A549 (cell line): ENCODE results near the gene CECR2. TPM values are rescaled to one million over a fixed set of nuclear protein-coding genes. Genes with fewer than 3 reads are reported as not detected.
"Not testable (repeated sequence)": the region's sequence is repeated elsewhere in the genome, so short reads cannot be mapped to it uniquely, and the experiment has no call there.

Experiments
- ATAC-seq, 2 experiments: fragments of 200-7000 bp in 1 of 2; fragments of >200 bp in 1 of 2; cut with Nextera tagmentation in 1 of 2; cut with Tn5 transposase in 1 of 2; 3 replicates each; pipeline versions ENCODE4 v1.8.0 to v1.9.1; 2018 to 2020; ENCODE audit warnings: mild to moderate bottlenecking in 1 of 2, moderate library complexity in 1 of 2
- CTCF ChIA-PET: fragments of 300-600 bp; sonication (Branson Sonifier 250); formaldehyde crosslinking; extraction: SDS; loops from one replicate; lab custom pipeline; 2021; ENCODE audit warnings: antibody characterized with exemption, inconsistent platforms; lab: Yijun Ruan, JAX
- POLR2A ChIA-PET: fragments of 350-600 bp; formaldehyde crosslinking; extraction: SDS; loops from one replicate; lab custom pipeline; 2021; ENCODE audit warnings: antibody characterized with exemption, inconsistent platforms; lab: Yijun Ruan, JAX
- DNase-seq, 2 experiments: peaks; one replicate each; pipeline versions ENCODE4 v3.0.0 to v3.0.0-alpha.2; 2011 to 2016; ENCODE audit warnings: low read depth in 1 of 2, low spot score in 1 of 2
- FAIRE-seq: peaks from 2 replicates; lab custom pipeline; 2011; peaks lifted over from hg19 to GRCh38; lab: Jason Lieb, UNC
- H3K27ac ChIP-seq, 2 experiments: fragments of >200 bp; sonication (Bioruptor Twin); formaldehyde crosslinking; 3 replicates each; pipeline ENCODE4 v1.5.1; 2016 to 2017
- H3K4me1 ChIP-seq: fragments of >200 bp; sonication (Bioruptor Twin); formaldehyde crosslinking; 3 replicates; pipeline ENCODE4 v1.6.1; 2016
- H3K4me2 ChIP-seq: fragments of >200 bp; sonication (Bioruptor Twin); formaldehyde crosslinking; 3 replicates; pipeline ENCODE4 v1.6.1; 2016
- H3K4me3 ChIP-seq: fragments of >200 bp; sonication (Bioruptor Twin); formaldehyde crosslinking; 3 replicates; pipeline ENCODE4 v1.5.1; 2016
- H3K9me3 ChIP-seq: fragments of >200 bp; sonication (Bioruptor Twin); formaldehyde crosslinking; 3 replicates; pipeline ENCODE4 v1.6.1; 2016
- CHD2 ChIP-seq: fragments of 150-350 bp; IDR thresholded peaks from 2 replicates; pipeline ENCODE4 v1.6.1; 2014; ENCODE audit warnings: low read length; ENCODE audit not compliant: partially characterized antibody
- EP300 ChIP-seq, 2 experiments: fragments of >200 bp; sonication (Bioruptor Twin); formaldehyde crosslinking; IDR thresholded peaks; 2 replicates in 1 of 2; 3 replicates in 1 of 2; pipeline ENCODE4 v1.6.1; 2016 to 2017
- ESRRA ChIP-seq: fragments of 150-350 bp; IDR thresholded peaks from 2 replicates; pipeline ENCODE4 v1.6.1; 2014; ENCODE audit warnings: mild to moderate bottlenecking, low read length, borderline replicate concordance
- FOSL2 ChIP-seq, 2 experiments: fragments of 450-650 bp in 1 of 2; fragments of >200 bp in 1 of 2; sonication (Bioruptor Twin) in 1 of 2; formaldehyde crosslinking; IDR thresholded peaks; 2 replicates each; pipeline versions ENCODE4 v1.5.0 to v1.6.1; 2016 to 2020; ENCODE audit warnings: mild to moderate bottlenecking in 1 of 2, moderate library complexity in 1 of 2
- HOXB5 ChIP-seq: fragments of 250-450 bp; sonication (Bioruptor Pico); IDR thresholded peaks from 2 replicates; pipeline ENCODE4 v1.5.0; 2020; ENCODE audit warnings: mild to moderate bottlenecking, moderate library complexity
- JUN ChIP-seq, 2 experiments: fragments of >200 bp; sonication (Bioruptor Twin); formaldehyde crosslinking; IDR thresholded peaks; 2 replicates in 1 of 2; 3 replicates in 1 of 2; pipeline ENCODE4 v1.6.1; 2016 to 2017
- KDM1A ChIP-seq: fragments of 200-600 bp; sonication (generic); IDR thresholded peaks from 2 replicates; pipeline ENCODE4 v1.6.1; 2016; ENCODE audit warnings: low read depth, mild to moderate bottlenecking
- KDM5A ChIP-seq: fragments of 200-600 bp; sonication (generic); IDR thresholded peaks from 2 replicates; pipeline ENCODE4 v1.6.1; 2016; ENCODE audit warnings: antibody characterized with exemption, mild to moderate bottlenecking
- MAZ ChIP-seq: fragments of 150-350 bp; IDR thresholded peaks from 2 replicates; pipeline ENCODE4 v1.6.1; 2014; ENCODE audit warnings: antibody characterized with exemption, low read depth, low read length, borderline replicate concordance
- NR3C1 ChIP-seq: fragments of >200 bp; sonication (Bioruptor Twin); formaldehyde crosslinking; IDR thresholded peaks from 3 replicates; pipeline ENCODE4 v1.6.1; 2017
- POLR2AphosphoS2 ChIP-seq: conservative IDR thresholded peaks from 2 replicates; pipeline ENCODE4 v1.6.1; 2012; ENCODE audit warnings: low read length, improper control_type of control experiment, inconsistent platforms
- RFX5 ChIP-seq: fragments of 450-650 bp; IDR thresholded peaks from 2 replicates; pipeline ENCODE4 v1.7.1; 2014; ENCODE audit warnings: antibody characterized with exemption, mild to moderate bottlenecking, moderate library complexity
- RNF2 ChIP-seq: fragments of 200-600 bp; sonication (generic); IDR thresholded peaks from 2 replicates; pipeline ENCODE4 v1.6.1; 2016; ENCODE audit warnings: low read depth, mild to moderate bottlenecking, antibody characterized with exemption, moderate library complexity, borderline replicate concordance
- WGBS: methylation state at CpG from one replicate; pipeline ENCODE4 v1.1.6; 2017; ENCODE audit errors: missing lambda C conversion rate; 5-methylcytosine and 5-hydroxymethylcytosine counted together
- polyA plus RNA-seq, 4 experiments: library from polyadenylated mRNA; depleted of rRNA in 3 of 4; stranded (reverse); fragments of >200 nt; fragmentation: RNase III in 1 of 4; extraction: RNeasy Plus Mini Kit Qiagen cat#74134 plus additional on column Dnase treatment in 1 of 4; gene quantifications; 2 replicates in 3 of 4; 3 replicates in 1 of 4; pipeline ENCODE4 v1.2.3, GENCODE V29; 2011 to 2017
- TF ChIP-seq, protein P1 (sequence below): fragments of 250-450 bp; sonication (Bioruptor Pico); IDR thresholded peaks from 2 replicates; pipeline ENCODE4 v1.5.0; 2020; ENCODE audit warnings: low read depth, mild to moderate bottlenecking, moderate library complexity
- TF ChIP-seq, protein P2 (sequence below): IDR thresholded peaks from 2 replicates; pipeline ENCODE4 v1.6.1; 2012
- TF ChIP-seq, protein P3 (sequence below): fragments of >200 bp; sonication (Bioruptor Twin); formaldehyde crosslinking; IDR thresholded peaks from 3 replicates; pipeline ENCODE4 v1.6.1; 2016
- TF ChIP-seq, protein P4 (sequence below): fragments of >200 bp; sonication (Bioruptor Twin); formaldehyde crosslinking; IDR thresholded peaks from 2 replicates; pipeline ENCODE4 v1.6.1; 2016

The CECR2 gene
- polyA plus RNA-seq, 2 of the 4 experiments (the other 2 are of a cell fraction): 0.01 to 0.06 TPM

DNA sequence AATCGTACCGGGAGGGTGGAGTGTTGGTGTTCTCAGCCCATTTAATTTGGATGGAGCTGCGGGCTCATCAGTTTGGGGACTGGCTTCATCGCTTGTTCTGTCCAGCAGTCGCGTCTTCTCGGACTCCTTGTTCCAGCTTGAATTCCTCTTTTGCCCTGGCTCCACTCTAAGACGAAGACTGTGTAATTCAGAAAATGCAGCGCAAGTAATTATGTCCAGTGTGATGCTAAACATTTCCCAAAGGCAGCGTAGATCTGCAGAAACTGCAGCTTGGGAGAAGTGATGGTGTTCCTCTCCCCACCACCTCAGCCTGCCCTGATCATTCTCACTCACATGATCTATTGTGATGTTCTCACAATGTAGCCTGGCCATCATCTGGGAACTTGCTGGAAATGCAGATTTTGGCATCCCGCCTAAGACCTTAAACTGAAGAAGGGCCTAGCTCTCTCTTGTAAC is 194.7 kb downstream of the CECR2 start:
- Histone ChIP-seq H3K4me3 (no peak overlapping the region), H3K27ac (no peak overlapping the region), H3K4me1 (peaks cover 8% of the 10 kb centered on the region; the same call in 1 of the 3 replicates), H3K4me2 (no peak overlapping the region), H3K9me3 (no peaks in the 10 kb centered on the region)
- TF ChIP-seq EP300 (IDR thresholded peaks at IDR 0.05) (no peak), RNF2 (no peak), POLR2AphosphoS2 (no peak), RFX5 (no peak), KDM5A (no peak), CHD2 (no peak), ESRRA (no peak), NR3C1 (no peak), KDM1A (no peak)
- TF ChIP-seq, protein P1, sequence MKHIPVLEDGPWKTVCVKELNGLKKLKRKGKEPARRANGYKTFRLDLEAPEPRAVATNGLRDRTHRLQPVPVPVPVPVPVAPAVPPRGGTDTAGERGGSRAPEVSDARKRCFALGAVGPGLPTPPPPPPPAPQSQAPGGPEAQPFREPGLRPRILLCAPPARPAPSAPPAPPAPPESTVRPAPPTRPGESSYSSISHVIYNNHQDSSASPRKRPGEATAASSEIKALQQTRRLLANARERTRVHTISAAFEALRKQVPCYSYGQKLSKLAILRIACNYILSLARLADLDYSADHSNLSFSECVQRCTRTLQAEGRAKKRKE (CRISPR knock-in tag): no peak
- TF ChIP-seq, protein P2, sequence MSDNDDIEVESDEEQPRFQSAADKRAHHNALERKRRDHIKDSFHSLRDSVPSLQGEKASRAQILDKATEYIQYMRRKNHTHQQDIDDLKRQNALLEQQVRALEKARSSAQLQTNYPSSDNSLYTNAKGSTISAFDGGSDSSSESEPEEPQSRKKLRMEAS: no peak
- no peak for DNase-seq
- no peak for FAIRE-seq
- POLR2A ChIA-PET: no interaction called here
- WGBS: 89% methylated on average over 11 of the region's 11 CpGs
- peak in 1 of 2 experiments; percentile 47; a peak in 1 of 6 replicates for ATAC-seq
- CTCF ChIA-PET: interaction anchor here (0.9 kb wide), 1 partner anchor 221 kb away, joined by 3 read pairs; no protein-coding TSS in a partner anchor

DNA sequence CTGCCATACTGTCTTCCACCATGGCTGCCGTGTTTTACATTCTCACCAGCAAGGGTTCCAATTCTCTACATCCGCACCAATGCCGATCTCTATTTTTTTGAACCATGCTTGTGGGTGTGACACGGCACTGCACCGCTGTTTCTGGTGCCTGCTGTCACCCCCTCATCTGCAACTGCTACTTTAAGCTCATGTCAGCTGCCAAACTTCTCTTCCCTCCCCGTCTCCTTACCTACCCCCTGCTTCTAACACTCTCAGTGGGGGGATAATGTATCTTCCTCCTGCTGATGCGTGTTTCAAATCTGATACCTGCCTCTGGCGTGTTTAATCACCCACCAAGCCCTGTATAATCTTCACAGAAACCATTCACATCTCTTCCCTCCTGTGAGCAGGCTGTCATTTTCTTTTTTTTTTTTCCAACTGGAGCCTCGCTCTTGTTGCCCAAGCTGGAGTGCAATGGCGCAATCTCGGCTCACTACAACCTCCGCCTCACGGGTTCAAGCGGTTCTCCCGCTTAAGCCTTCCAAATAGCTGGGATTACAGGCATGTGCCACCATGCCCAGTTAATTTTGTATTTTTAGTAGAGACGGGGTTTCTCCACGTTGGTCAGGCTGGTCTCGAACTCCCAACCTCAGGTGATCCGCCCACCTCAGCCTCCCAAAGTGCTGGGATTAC is 196.9 kb downstream of the CECR2 start:
- peaks cover 15% of the 10 kb centered on the region; the same call in 1 of the 3 replicates for H3K4me1 ChIP-seq
- H3K4me3 ChIP-seq, DNase-seq, ATAC-seq, FAIRE-seq, H3K27ac ChIP-seq, POLR2A ChIA-PET, H3K4me2 ChIP-seq, H3K9me3 ChIP-seq: not testable (repeated sequence)
- CTCF ChIA-PET: interaction anchor here (1.9 kb wide), 1 partner anchor 9 kb away, joined by 5 read pairs; no protein-coding TSS in a partner anchor
- WGBS: 89% methylated on average over 19 of the region's 19 CpGs

DNA sequence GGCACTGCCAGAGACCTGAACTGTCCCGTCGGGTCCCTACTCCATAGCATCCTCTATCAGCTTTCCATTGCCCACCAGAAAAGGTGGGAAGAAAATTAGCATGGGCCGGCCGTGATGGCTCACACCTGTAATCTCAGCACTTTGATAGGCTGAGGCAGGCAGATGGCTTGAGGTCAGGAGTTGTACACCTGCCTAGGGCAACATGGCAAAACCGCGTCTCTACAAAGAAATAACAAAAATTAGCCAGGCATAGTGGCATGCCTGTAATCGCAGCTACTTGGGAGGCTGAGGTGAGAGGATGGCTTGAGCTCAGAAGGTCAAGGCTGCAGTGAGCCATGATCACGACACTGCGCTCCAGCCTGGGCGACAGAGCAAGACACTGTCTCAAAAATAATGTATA is 197.5 kb downstream of the CECR2 start:
- peaks cover 15% of the 10 kb centered on the region; the same call in 1 of the 3 replicates for H3K4me1 ChIP-seq
- ATAC-seq (no peak), FAIRE-seq (no peak), DNase-seq (no peak)
- H3K9me3 ChIP-seq: no peaks in the 10 kb centered on the region
- no peak overlapping the region for H3K4me3 ChIP-seq
- H3K27ac ChIP-seq: no peak overlapping the region
- ChIA-PET POLR2A (no interaction called here), CTCF (interaction anchor here (1.9 kb wide), 1 partner anchor 10 kb away, joined by 5 read pairs; no protein-coding TSS in a partner anchor)
- no peak overlapping the region for H3K4me2 ChIP-seq
- TF ChIP-seq, protein P3, sequence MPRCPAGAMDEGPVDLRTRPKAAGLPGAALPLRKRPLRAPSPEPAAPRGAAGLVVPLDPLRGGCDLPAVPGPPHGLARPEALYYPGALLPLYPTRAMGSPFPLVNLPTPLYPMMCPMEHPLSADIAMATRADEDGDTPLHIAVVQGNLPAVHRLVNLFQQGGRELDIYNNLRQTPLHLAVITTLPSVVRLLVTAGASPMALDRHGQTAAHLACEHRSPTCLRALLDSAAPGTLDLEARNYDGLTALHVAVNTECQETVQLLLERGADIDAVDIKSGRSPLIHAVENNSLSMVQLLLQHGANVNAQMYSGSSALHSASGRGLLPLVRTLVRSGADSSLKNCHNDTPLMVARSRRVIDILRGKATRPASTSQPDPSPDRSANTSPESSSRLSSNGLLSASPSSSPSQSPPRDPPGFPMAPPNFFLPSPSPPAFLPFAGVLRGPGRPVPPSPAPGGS: no peak
- TF ChIP-seq HOXB5 (CRISPR knock-in tag) (no peak), MAZ (no peak), JUN (IDR thresholded peaks at IDR 0.05) (no peak), FOSL2 (IDR thresholded peaks at IDR 0.05) (no peak), FOSL2 (CRISPR knock-in tag; IDR thresholded peaks at IDR 0.05) (no peak)
- TF ChIP-seq, protein P1 (CRISPR knock-in tag): no peak
- TF ChIP-seq, protein P4, sequence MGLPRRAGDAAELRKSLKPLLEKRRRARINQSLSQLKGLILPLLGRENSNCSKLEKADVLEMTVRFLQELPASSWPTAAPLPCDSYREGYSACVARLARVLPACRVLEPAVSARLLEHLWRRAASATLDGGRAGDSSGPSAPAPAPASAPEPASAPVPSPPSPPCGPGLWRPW: no peak
- TF ChIP-seq, all 56 proteins: peak for 0
- WGBS: 85% methylated on average over 10 of the region's 10 CpGs
